H1 (cell line): Measurements from ENCODE around the gene SOX10. TPM values are rescaled to one million over a fixed set of nuclear protein-coding genes. Genes with fewer than 3 reads are reported as not detected.
"Not testable (repeated sequence)": the region's sequence is repeated elsewhere in the genome, so short reads cannot be mapped to it uniquely, and the experiment has no call there.

ENCODE experiments used
- CTCF ChIA-PET: fragments of 300-600 bp; sonication (Branson Sonifier 250); formaldehyde crosslinking; loops from one replicate; lab custom pipeline; 2021; ENCODE audit not compliant: partially characterized antibody; lab: Charles Lee
- POLR2A ChIA-PET: fragments of 300-600 bp; sonication (Branson Sonifier 250); formaldehyde crosslinking; loops from one replicate; lab custom pipeline; 2021; ENCODE audit warnings: inconsistent platforms; ENCODE audit not compliant: partially characterized antibody; lab: Charles Lee
- DNase-seq, 2 experiments: peaks; one replicate each; pipeline versions ENCODE4 v3.0.0 to v3.0.0-alpha.2; 2010 to 2022; ENCODE audit warnings: low spot score in 2 of 2, low read depth in 1 of 2, mixed read lengths in 1 of 2
- FAIRE-seq: peaks from 2 replicates; lab custom pipeline; 2011; peaks lifted over from hg19 to GRCh38; lab: Jason Lieb, UNC
- H2AFZ ChIP-seq: 2 replicates; pipeline ENCODE4 v1.8.1; 2012; ENCODE audit warnings: low read length, inconsistent platforms
- H2AK5ac ChIP-seq: 2 replicates; pipeline ENCODE4 v1.6.1; 2013; ENCODE audit warnings: low read depth, low read length
- H2BK120ac ChIP-seq: replicated peaks from 2 replicates; pipeline ENCODE3; 2013; ENCODE audit warnings: low read depth, low read length, inconsistent platforms
- H2BK12ac ChIP-seq: 2 replicates; pipeline ENCODE4 v1.6.1; 2013; ENCODE audit warnings: low read depth, low read length
- H2BK15ac ChIP-seq: 2 replicates; pipeline ENCODE4 v1.6.1; 2013; ENCODE audit warnings: low read length
- H2BK20ac ChIP-seq: 2 replicates; pipeline ENCODE4 v1.6.1; 2013; ENCODE audit warnings: low read length
- H2BK5ac ChIP-seq: 2 replicates; pipeline ENCODE4 v1.6.1; 2013; ENCODE audit warnings: low read depth, low read length
- H3K14ac ChIP-seq: 2 replicates; pipeline ENCODE4 v1.6.1; 2013; ENCODE audit warnings: inconsistent platforms; ENCODE audit not compliant: insufficient read length
- H3K18ac ChIP-seq: 2 replicates; pipeline ENCODE4 v1.6.1; 2013; ENCODE audit warnings: low read length; ENCODE audit errors: extremely low read depth
- H3K23ac ChIP-seq: 2 replicates; pipeline ENCODE4 v1.6.1; 2013; ENCODE audit warnings: inconsistent platforms; ENCODE audit not compliant: insufficient read length
- H3K23me2 ChIP-seq: 2 replicates; pipeline ENCODE4 v1.6.1; 2013; ENCODE audit warnings: low read depth, low read length
- H3K27ac ChIP-seq: 2 replicates; pipeline ENCODE4 v1.6.1; 2011; ENCODE audit warnings: low read depth, low read length, inconsistent platforms
- H3K27me3 ChIP-seq, 4 experiments: replicated peaks in 1 of 4; 1 replicate in 1 of 4; 2 replicates in 3 of 4; pipeline versions ENCODE4 v1.6.1 to v1.8.1; 2011 to 2013; ENCODE audit warnings: low read length in 3 of 4, mild to moderate bottlenecking in 3 of 4, inconsistent platforms in 2 of 4, mixed read lengths in 2 of 4, moderate library complexity in 1 of 4; ENCODE audit not compliant: control insufficient read depth in 3 of 4, insufficient read depth in 3 of 4; ENCODE audit errors: extremely low read depth in 1 of 4
- H3K36me3 ChIP-seq, 4 experiments: 2 replicates each; pipeline versions ENCODE4 v1.6.1 to v1.8.1; 2011 to 2013; ENCODE audit warnings: mild to moderate bottlenecking in 4 of 4, low read length in 3 of 4, moderate library complexity in 2 of 4, control low read depth in 1 of 4, inconsistent platforms in 1 of 4; ENCODE audit not compliant: insufficient read depth in 4 of 4, control insufficient read depth in 2 of 4
- H3K4ac ChIP-seq: replicated peaks from 2 replicates; pipeline ENCODE3; 2013; ENCODE audit warnings: low read length, low read depth, mixed read lengths, inconsistent platforms; ENCODE audit not compliant: insufficient read length
- H3K4me1 ChIP-seq, 4 experiments: replicated peaks in 1 of 4; 1 replicate in 1 of 4; 2 replicates in 3 of 4; pipeline versions ENCODE4 v1.6.1 to v1.8.1; 2011 to 2013; ENCODE audit warnings: low read length in 3 of 4, inconsistent platforms in 2 of 4, mixed read lengths in 1 of 4; ENCODE audit not compliant: insufficient read depth in 4 of 4, control insufficient read depth in 3 of 4
- H3K4me2 ChIP-seq, 2 experiments: 2 replicates each; pipeline versions ENCODE4 v1.6.1 to v1.8.1; 2011 to 2013; ENCODE audit warnings: low read depth in 2 of 2, low read length in 2 of 2, control low read depth in 1 of 2, inconsistent platforms in 1 of 2, mild to moderate bottlenecking in 1 of 2; ENCODE audit not compliant: insufficient read depth in 1 of 2
- H3K4me3 ChIP-seq, 4 experiments: fragments of 200-600, 300-600 bp in 1 of 4; sonication (generic), shearing (Covaris generic), sonication (Bioruptor Twin) in 1 of 4; 2 replicates each; pipeline versions ENCODE4 v1.5.1 to v1.8.1; 2011 to 2016; ENCODE audit warnings: low read length in 4 of 4, low read depth in 3 of 4, control low read depth in 2 of 4, inconsistent platforms in 2 of 4, mild to moderate bottlenecking in 2 of 4, mixed read lengths in 1 of 4, moderate library complexity in 1 of 4; ENCODE audit not compliant: insufficient read depth in 2 of 4; ENCODE audit errors: extremely low read depth in 1 of 4
- H3K56ac ChIP-seq: replicated peaks from 2 replicates; pipeline ENCODE3; 2013; ENCODE audit warnings: low read depth, mild to moderate bottlenecking, mixed read lengths, low read length, inconsistent platforms; ENCODE audit not compliant: insufficient read length
- H3K79me1 ChIP-seq: 2 replicates; pipeline ENCODE4 v1.6.1; 2013; ENCODE audit warnings: low read depth, low read length, control low read depth
- H3K79me2 ChIP-seq, 2 experiments: 2 replicates each; pipeline versions ENCODE4 v1.6.1 to v1.8.1; 2012 to 2013; ENCODE audit warnings: low read length in 2 of 2, mild to moderate bottlenecking in 2 of 2, inconsistent platforms in 1 of 2; ENCODE audit not compliant: insufficient read depth in 2 of 2, control insufficient read depth in 1 of 2
- H3K9ac ChIP-seq, 4 experiments: replicated peaks in 1 of 4; 1 replicate in 1 of 4; 2 replicates in 3 of 4; pipeline versions ENCODE4 v1.6.1 to v1.8.1; 2011 to 2013; ENCODE audit warnings: low read depth in 3 of 4, low read length in 3 of 4, control low read depth in 2 of 4, mild to moderate bottlenecking in 2 of 4, moderate library complexity in 2 of 4, inconsistent platforms in 1 of 4; ENCODE audit errors: extremely low read depth in 1 of 4
- H3K9me3 ChIP-seq, 2 experiments: 2 replicates each; pipeline versions ENCODE4 v1.6.1 to v1.8.1; 2012 to 2013; ENCODE audit warnings: mild to moderate bottlenecking in 2 of 2, moderate library complexity in 2 of 2, control low read depth in 1 of 2, inconsistent platforms in 1 of 2, low read depth in 1 of 2, low read length in 1 of 2, mixed read lengths in 1 of 2; ENCODE audit not compliant: insufficient read depth in 2 of 2
- H4K20me1 ChIP-seq, 2 experiments: replicated peaks in 1 of 2; 2 replicates each; pipeline versions ENCODE3 to v1.8.1; 2011 to 2013; ENCODE audit warnings: inconsistent platforms in 2 of 2, low read length in 2 of 2, mild to moderate bottlenecking in 1 of 2; ENCODE audit not compliant: insufficient read depth in 2 of 2, control insufficient read depth in 1 of 2
- H4K5ac ChIP-seq: 2 replicates; pipeline ENCODE4 v1.6.1; 2013; ENCODE audit warnings: low read length, low read depth, mixed read lengths, inconsistent platforms; ENCODE audit not compliant: insufficient read length
- H4K8ac ChIP-seq: 2 replicates; pipeline ENCODE4 v1.8.0; 2013; ENCODE audit warnings: mild to moderate bottlenecking, moderate library complexity, low read length, inconsistent platforms; ENCODE audit not compliant: insufficient read depth; ENCODE audit errors: extremely low read depth
- H4K91ac ChIP-seq: replicated peaks from 2 replicates; pipeline ENCODE3; 2013; ENCODE audit warnings: low read length, mixed read lengths, inconsistent platforms; ENCODE audit not compliant: insufficient read length
- WGBS, 2 experiments: shearing (Covaris generic) in 1 of 2; methylation state at CpG; one replicate each; pipeline versions ENCODE4 v1.1.6 to v1.1.7; 2013 to 2015; ENCODE audit warnings: low lambda C conversion rate in 2 of 2, mixed read lengths in 2 of 2, inconsistent platforms in 1 of 2, low coverage in 1 of 2, missing lambda C conversion rate in 1 of 2; ENCODE audit not compliant: insufficient replicate concordance in 2 of 2, insufficient coverage in 1 of 2, insufficient read length in 1 of 2; ENCODE audit errors: extremely low coverage in 1 of 2, missing lambda C conversion rate in 1 of 2; 5-methylcytosine and 5-hydroxymethylcytosine counted together
- polyA plus RNA-seq, 7 experiments: library from polyadenylated mRNA; depleted of rRNA in 3 of 7; stranded (reverse) in 5 of 7; unstranded in 2 of 7; fragments of >200 nt in 5 of 7; fragments of 200-250 nt in 2 of 7; gene quantifications; 1 replicate in 5 of 7; 2 replicates in 1 of 7; 4 replicates in 1 of 7; pipeline versions ENCODE4 v1.2.1 to v1.2.3, GENCODE V29; 2011 to 2013; ENCODE audit warnings: missing spikeins in 2 of 7, mixed read lengths in 2 of 7
- total RNA-seq: library from RNA; stranded (reverse); fragmentation: NEBNext Ultra II Directional; extraction: Animal tissue kit (Norgen Biotek cat#: 25700); gene quantifications from 2 replicates; pipeline ENCODE4 v1.2.1, GENCODE V29; 2021

SOX10 gene
- total and polyA plus RNA-seq, 2 of the 8 experiments (the other 6 are each of a cell fraction or from before 2014, with no cell fraction given) = 2.7 TPM

DNA sequence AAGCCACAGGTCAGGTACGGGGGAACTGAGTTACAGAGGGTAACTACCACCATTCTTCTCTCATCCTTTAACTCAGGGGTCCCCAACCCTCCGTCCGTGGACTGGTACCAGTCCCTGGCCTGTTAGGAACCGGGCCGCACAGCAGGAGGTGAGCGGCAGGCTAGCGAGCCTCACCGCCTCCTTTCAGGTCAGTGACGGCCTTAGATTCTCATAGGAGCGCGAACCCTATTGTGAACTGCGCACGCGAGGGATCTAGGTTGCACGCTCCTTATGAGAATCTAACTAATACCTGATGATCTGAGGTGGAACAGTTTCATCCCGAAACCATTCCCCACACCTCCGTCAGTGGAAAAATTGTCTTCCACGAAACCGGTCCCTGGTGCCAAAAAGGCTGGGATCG, 31.7 kb downstream of the SOX10 start:
- not testable (repeated sequence) for H2BK15ac ChIP-seq, H2BK12ac ChIP-seq, DNase-seq, H3K27ac ChIP-seq, H3K18ac ChIP-seq, H3K14ac ChIP-seq, H2BK20ac ChIP-seq, H3K23ac ChIP-seq, H3K9ac ChIP-seq, H3K4ac ChIP-seq, H2BK5ac ChIP-seq, H4K8ac ChIP-seq, H3K79me1 ChIP-seq, H2AK5ac ChIP-seq, H3K9me3 ChIP-seq, FAIRE-seq, H4K91ac ChIP-seq, H3K27me3 ChIP-seq, H4K20me1 ChIP-seq, H2BK120ac ChIP-seq, H3K23me2 ChIP-seq, H4K5ac ChIP-seq, H3K56ac ChIP-seq
- peaks cover 10 to 12% (median 11%) of the 10 kb centered on the region in 4 experiments for H3K36me3 ChIP-seq
- H2AFZ ChIP-seq = 0 out of 2 replicates have a peak overlapping the region, but pooled peaks have one; percentile 79
- WGBS, 2 experiments = 46% methylated on average over 20 of the region's 20 CpGs; no CpG with 5 or more reads in 1 of the 2 experiments
- POLR2A ChIA-PET = interaction anchor here (0.6 to 1.5 kb wide), 6 partner anchors 13 to 46 kb away, joined by 3 to 5 read pairs (median 3); partner anchors contain the start of gene MICALL1
- H3K4me3 ChIP-seq = peak overlapping the region; percentile 85 to 98 (median 94); a peak in 7 of 8 replicates
- peak overlapping the region; percentile 84 to 94 for H3K4me2 ChIP-seq
- H3K4me1 ChIP-seq = peaks cover 0 to 10% (median 4%) of the 10 kb centered on the region in 4 experiments; a peak in 4 of 7 replicates
- CTCF ChIA-PET = interaction anchor here (0.8 to 7.9 kb wide), 8 partner anchors 11 to 729 kb away, joined by 3 to 48 read pairs (median 4); partner anchors contain the start of gene TOMM22
- H3K79me2 ChIP-seq = peaks cover 0 to 16% of the 10 kb centered on the region in 2 experiments; a peak in 2 of 4 replicates
